Measurements from ENCODE around the gene CBLN1.

The CBLN1 gene

GRCh38 chr16:49262501-49262900 lies 19.1 kb downstream of the CBLN1 start:
- in situ Hi-C loops (cut with MboI; ENCODE audit: low sequenced_read_pairs, unreplicated experiment) = no loop called here
- no peak for TF ChIP-seq CTCF (IDR thresholded peaks at IDR 0.05; ENCODE audit: borderline replicate concordance, control extremely low read depth, extremely low read depth, insufficient read depth, missing control alignments)
- no peak for DNase-seq (ENCODE audit: low spot score)

- in situ Hi-C loops (cut with MboI; ENCODE audit: low sequenced_read_pairs, unreplicated experiment) = no loop called here
- no peak for TF ChIP-seq CTCF (IDR thresholded peaks at IDR 0.05; ENCODE audit: borderline replicate concordance, control extremely low read depth, extremely low read depth, insufficient read depth, missing control alignments)
- no peak for DNase-seq (ENCODE audit: low spot score)
These were observed 19.7 kb downstream of the CBLN1 start for GRCh38 chr16:49261930-49262329.

- no peak for DNase-seq (ENCODE audit: low spot score)
- in situ Hi-C loops (cut with MboI; ENCODE audit: low sequenced_read_pairs, unreplicated experiment) = no loop called here
- TF ChIP-seq CTCF (IDR thresholded peaks at IDR 0.05; ENCODE audit: borderline replicate concordance, control extremely low read depth, extremely low read depth, insufficient read depth, missing control alignments) = no peak
These were observed 20.6 kb downstream of the CBLN1 start for GRCh38 chr16:49260956-49261530.

GRCh38 chr16:49260253-49260652 lies 21.4 kb downstream of the CBLN1 start:
- no peak for DNase-seq (ENCODE audit: low spot score)
- in situ Hi-C loops (cut with MboI; ENCODE audit: low sequenced_read_pairs, unreplicated experiment) = no loop called here
- no peak for TF ChIP-seq CTCF (IDR thresholded peaks at IDR 0.05; ENCODE audit: borderline replicate concordance, control extremely low read depth, extremely low read depth, insufficient read depth, missing control alignments)

GRCh38 chr16:49259330-49259729 lies 22.3 kb downstream of the CBLN1 start:
- DNase-seq (ENCODE audit: low spot score) = no peak
- no peak for TF ChIP-seq CTCF (IDR thresholded peaks at IDR 0.05; ENCODE audit: borderline replicate concordance, control extremely low read depth, extremely low read depth, insufficient read depth, missing control alignments)
- in situ Hi-C loops (cut with MboI; ENCODE audit: low sequenced_read_pairs, unreplicated experiment) = no loop called here

- TF ChIP-seq CTCF (IDR thresholded peaks at IDR 0.05; ENCODE audit: borderline replicate concordance, control extremely low read depth, extremely low read depth, insufficient read depth, missing control alignments) = no peak
- in situ Hi-C loops (cut with MboI; ENCODE audit: low sequenced_read_pairs, unreplicated experiment) = no loop called here
These were observed 30.9 kb downstream of the CBLN1 start for GRCh38 chr16:49250689-49251088.

More at GRCh38 chr16:49250689-49251088, 30.9 kb downstream of the CBLN1 start:
- DNase-seq (ENCODE audit: low spot score) = no peak

Measured in GM13976 (cell line).